NCI-H1436 treated with DMSO at 0.1 percent for 48 hours (cell line): ENCODE results near the gene RPL6.

ENCODE experiments used
- DNase-seq: peaks from one replicate; lab custom pipeline; 2025; lab: John Stamatoyannopoulos, UW

The RPL6 gene

DNA sequence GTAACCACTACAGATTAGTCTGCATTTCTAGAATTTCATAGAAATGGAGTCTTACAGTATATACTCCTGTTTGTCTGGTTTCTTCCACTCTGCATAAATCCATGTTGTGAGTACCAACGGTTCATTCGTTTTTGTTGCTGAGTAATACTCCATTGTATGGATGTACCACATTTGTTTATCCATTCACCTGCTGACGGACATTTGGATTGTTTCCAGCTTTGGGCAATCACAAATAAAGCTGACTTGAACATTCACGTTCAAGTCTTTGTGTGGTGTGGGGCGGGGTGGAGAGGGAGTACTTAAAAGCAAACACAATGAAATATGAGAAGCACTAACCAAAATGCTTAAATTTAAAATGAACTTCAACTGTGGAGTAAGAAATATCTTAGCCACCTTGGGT, 34.3 kb downstream of the RPL6 start:
- DNase-seq = no peak

GRCh38 chr12:112374166-112374740, 35.2 kb downstream of the RPL6 start:
- no peak for DNase-seq

DNA sequence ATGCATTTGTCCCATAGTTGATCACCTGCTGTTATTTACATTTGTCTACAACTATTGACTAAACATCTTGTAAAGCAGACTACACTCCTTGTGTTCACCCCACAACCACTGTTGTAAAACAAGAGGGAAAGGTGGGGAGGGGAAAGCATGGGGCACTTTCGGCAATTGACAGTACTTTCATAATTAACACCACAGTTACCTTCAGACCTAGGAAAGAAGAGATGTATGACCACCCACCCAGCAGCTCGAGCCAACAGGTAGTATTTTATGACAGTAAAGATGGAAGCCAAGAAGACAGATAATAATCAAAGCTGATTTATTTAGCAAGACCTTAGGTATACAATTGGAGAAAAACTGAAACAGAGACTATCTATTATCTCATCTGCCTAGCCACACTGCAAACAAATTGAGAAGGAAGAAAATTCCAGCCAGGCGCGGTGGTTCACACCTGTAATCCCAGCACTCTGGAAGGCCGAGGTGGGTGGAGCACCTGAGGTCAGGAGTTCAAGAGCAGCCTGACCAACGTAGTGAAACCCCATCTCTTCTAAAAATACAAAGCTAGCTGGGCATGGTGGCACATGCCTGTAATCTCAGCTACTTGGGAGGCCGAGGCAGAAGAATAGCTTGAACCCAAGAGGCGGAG, 38.4 kb downstream of the RPL6 start:
- DNase-seq = no peak

GRCh38 chr12:112370199-112370598, 39.2 kb downstream of the RPL6 start:
- no peak for DNase-seq

- no peak for DNase-seq
These were observed 40.5 kb downstream of the RPL6 start for GRCh38 chr12:112368856-112369255.

GRCh38 chr12:112367965-112368364, 41.4 kb downstream of the RPL6 start:
- no peak for DNase-seq

DNA sequence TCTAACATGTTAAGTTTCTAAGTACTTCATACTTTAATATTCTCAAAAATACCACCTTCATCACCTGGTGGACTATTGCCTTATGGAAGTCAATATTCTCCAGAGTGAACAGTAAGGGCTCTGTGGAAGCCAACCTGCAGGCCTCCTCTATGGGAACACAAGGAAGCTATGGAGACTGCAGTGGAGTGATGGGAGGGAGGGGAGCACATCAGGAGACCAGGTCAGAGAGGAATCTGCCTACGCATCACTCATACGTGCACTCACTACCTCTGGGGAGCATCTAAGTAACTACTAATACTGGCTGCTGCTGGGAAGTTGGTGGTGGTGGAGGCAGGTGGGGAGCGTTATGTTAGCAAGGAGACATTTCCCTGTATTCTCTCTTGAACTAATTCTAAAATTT, 47.1 kb downstream of the RPL6 start:
- no peak for DNase-seq

- DNase-seq = no peak
These were observed 48.1 kb downstream of the RPL6 start for GRCh38 chr12:112361271-112361670.

DNA sequence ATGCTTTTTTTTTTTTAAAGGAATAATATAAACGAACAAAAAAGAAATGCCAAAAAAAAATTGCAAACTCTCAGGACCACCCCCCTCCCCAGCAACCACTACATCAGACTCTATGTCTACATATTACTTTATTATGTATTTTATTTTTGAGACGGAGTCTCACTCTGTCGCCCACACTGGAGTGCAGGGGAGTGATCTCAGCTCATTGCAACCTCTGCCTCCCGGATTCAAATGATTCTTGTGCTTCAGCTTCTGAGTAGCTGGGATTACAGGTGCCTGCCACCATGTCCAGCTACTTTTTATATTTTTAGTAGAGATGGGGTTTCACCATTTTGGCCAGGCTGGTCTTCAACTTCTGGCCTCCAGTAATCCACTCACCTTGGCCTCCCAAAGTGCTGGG, 50.1 kb downstream of the RPL6 start:
- DNase-seq = no peak

DNA sequence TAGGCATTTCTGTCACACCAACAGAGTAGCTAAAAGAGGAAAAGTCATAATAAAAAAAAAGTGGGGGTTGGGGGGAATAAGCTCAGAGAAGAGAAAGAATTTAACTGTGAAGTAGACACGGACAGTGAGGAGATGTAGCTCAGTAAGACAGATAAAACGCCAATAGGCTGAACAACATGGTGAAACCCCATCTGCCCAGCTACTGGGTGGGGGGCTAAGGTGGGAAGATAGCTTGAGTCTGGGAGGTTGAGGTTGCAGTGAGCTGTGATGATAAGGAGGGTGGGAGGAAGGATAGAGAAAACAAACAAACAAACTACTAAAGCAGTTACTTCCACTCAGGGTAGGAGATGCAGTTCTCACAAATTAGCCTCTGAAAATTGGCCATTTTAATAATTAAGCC, 52.2 kb downstream of the RPL6 start:
- DNase-seq = no peak
